NCI-H146 (cell line): ENCODE results near the gene TBCB.
"Not testable (repeated sequence)": the region's sequence is repeated elsewhere in the genome, so short reads cannot be mapped to it uniquely, and the experiment has no call there.

Experiments
- DNase-seq: peaks from one replicate; lab custom pipeline; 2025; lab: John Stamatoyannopoulos, UW

The TBCB gene

GRCh38 chr19:36101550-36102327 is 13.5 kb upstream of the TBCB start:
- DNase-seq = no peak

GRCh38 chr19:36103040-36103626 is 12.1 kb upstream of the TBCB start:
- DNase-seq = no peak

GRCh38 chr19:36103842-36104552 is 11.3 kb upstream of the TBCB start:
- no peak for DNase-seq

- DNase-seq = no peak
Measured at GRCh38 chr19:36106441-36106840, 8.8 kb upstream of the TBCB start.

GRCh38 chr19:36106991-36107390 is 8.3 kb upstream of the TBCB start:
- DNase-seq = no peak

- DNase-seq = no peak
Measured at GRCh38 chr19:36108684-36109083, 6.6 kb upstream of the TBCB start.

- DNase-seq = peak; percentile 41
Measured at GRCh38 chr19:36110487-36111199, 4.6 kb upstream of the TBCB start, which contains the start of gene OVOL3. TSS of gene OVOL3 (plus strand) at chr19:36111143. CDS start at chr19:36111203, 60 bp downstream.

GRCh38 chr19:36111200-36111539 is 4.1 kb upstream of the TBCB start:
- DNase-seq = no peak

GRCh38 chr19:36112678-36113077 is 2.6 kb upstream of the TBCB start:
- DNase-seq = no peak

GRCh38 chr19:36113425-36113824 is 1.8 kb upstream of the TBCB start:
- DNase-seq = no peak

GRCh38 chr19:36113894-36114720 is 1.2 kb upstream of the TBCB start:
- DNase-seq = peak; percentile 73

- peak; percentile 100 for DNase-seq
Measured at GRCh38 chr19:36114721-36115452, 381 bp upstream of the TBCB start, which contains the start of gene POLR2I. TSS of gene POLR2I (minus strand) at chr19:36114875. CDS start at chr19:36114856, 19 bp downstream.

- no peak for DNase-seq
Measured at GRCh38 chr19:36116344-36116637, 1.0 kb downstream of the TBCB start.

GRCh38 chr19:36120092-36120983 is 5.1 kb downstream of the TBCB start:
- peak; percentile 97 for DNase-seq

GRCh38 chr19:36120984-36121358 is 5.7 kb downstream of the TBCB start:
- DNase-seq = no peak

- DNase-seq = no peak
Measured at GRCh38 chr19:36121486-36122124, 6.3 kb downstream of the TBCB start.

GRCh38 chr19:36125557-36125956 is 10.3 kb downstream of the TBCB start:
- DNase-seq = no peak

- DNase-seq = peak; percentile 72
Measured at GRCh38 chr19:36128392-36128736, 13.1 kb downstream of the TBCB start.

GRCh38 chr19:36131221-36131620 is 16.0 kb downstream of the TBCB start:
- not testable (repeated sequence) for DNase-seq

- DNase-seq = not testable (repeated sequence)
Measured at GRCh38 chr19:36134867-36135266, 19.6 kb downstream of the TBCB start.
